ENCODE measurements around the gene BHLHA9.

DNA sequence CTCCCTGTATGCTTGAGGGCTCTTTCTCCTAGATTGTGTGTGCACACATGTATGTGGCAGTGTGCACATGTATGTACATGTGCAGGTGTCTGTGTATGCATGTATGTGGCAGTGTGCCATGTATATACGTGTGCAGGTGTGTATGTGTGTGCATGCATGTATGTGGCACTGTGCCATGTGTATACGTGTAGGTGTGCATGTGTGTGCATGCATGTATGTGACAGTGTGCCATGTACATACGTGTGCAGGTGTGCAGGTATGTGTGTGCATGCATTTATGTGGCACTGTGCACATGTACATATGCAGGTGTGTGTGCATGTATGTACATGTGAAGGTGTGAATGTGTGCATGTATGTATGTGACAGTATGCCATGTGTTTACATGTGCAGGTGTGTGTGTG is 43.9 kb upstream of the BHLHA9 start:
- TF ChIP-seq, protein P1, sequence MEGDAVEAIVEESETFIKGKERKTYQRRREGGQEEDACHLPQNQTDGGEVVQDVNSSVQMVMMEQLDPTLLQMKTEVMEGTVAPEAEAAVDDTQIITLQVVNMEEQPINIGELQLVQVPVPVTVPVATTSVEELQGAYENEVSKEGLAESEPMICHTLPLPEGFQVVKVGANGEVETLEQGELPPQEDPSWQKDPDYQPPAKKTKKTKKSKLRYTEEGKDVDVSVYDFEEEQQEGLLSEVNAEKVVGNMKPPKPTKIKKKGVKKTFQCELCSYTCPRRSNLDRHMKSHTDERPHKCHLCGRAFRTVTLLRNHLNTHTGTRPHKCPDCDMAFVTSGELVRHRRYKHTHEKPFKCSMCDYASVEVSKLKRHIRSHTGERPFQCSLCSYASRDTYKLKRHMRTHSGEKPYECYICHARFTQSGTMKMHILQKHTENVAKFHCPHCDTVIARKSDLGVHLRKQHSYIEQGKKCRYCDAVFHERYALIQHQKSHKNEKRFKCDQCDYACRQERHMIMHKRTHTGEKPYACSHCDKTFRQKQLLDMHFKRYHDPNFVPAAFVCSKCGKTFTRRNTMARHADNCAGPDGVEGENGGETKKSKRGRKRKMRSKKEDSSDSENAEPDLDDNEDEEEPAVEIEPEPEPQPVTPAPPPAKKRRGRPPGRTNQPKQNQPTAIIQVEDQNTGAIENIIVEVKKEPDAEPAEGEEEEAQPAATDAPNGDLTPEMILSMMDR (conservative IDR thresholded peaks at IDR 0.05; ENCODE audit: low read length) = no peak
- TF ChIP-seq EZH2phosphoT487 (IDR thresholded peaks at IDR 0.05; ENCODE audit: borderline replicate concordance) = no peak

All from Loucy (cell line).